Glutamatergic neuron (in vitro differentiated cells): ENCODE data around the gene GPR78. TPM values are rescaled to one million over a fixed set of nuclear protein-coding genes. Genes with fewer than 3 reads are reported as not detected.

Source experiments
- DNase-seq: peaks from one replicate; pipeline ENCODE4 v3.0.0; 2022
- H3K27ac Mint-ChIP-seq: one replicate; pipeline ENCODE4 v1.8.0; 2020; ENCODE audit warnings: mild to moderate bottlenecking, mixed read lengths, inconsistent platforms; ENCODE audit not compliant: unreplicated experiment
- H3K27me3 Mint-ChIP-seq: one replicate; pipeline ENCODE4 v1.8.0; 2020; ENCODE audit warnings: mild to moderate bottlenecking, moderate library complexity, mixed read lengths, inconsistent platforms; ENCODE audit not compliant: unreplicated experiment
- H3K36me3 Mint-ChIP-seq: one replicate; pipeline ENCODE4 v1.8.0; 2020; ENCODE audit warnings: mild to moderate bottlenecking, mixed read lengths, inconsistent platforms; ENCODE audit not compliant: unreplicated experiment
- H3K4me1 Mint-ChIP-seq: one replicate; pipeline ENCODE4 v1.8.0; 2020; ENCODE audit warnings: mild to moderate bottlenecking, low read depth, mixed read lengths, inconsistent platforms; ENCODE audit not compliant: unreplicated experiment
- H3K4me3 Mint-ChIP-seq: one replicate; pipeline ENCODE4 v1.8.0; 2020; ENCODE audit warnings: mild to moderate bottlenecking, mixed read lengths, inconsistent platforms; ENCODE audit not compliant: unreplicated experiment
- H3K9me3 Mint-ChIP-seq: one replicate; pipeline ENCODE4 v1.8.0; 2020; ENCODE audit warnings: mild to moderate bottlenecking, moderate library complexity, mixed read lengths, inconsistent platforms; ENCODE audit not compliant: unreplicated experiment
- CTCF ChIP-seq: fragments of 200-600 bp; sonication (generic); IDR thresholded peaks from one replicate; pipeline ENCODE4 v1.5.0; 2021; ENCODE audit not compliant: partially characterized antibody, unreplicated experiment
- total RNA-seq: library from RNA; stranded (reverse); fragmentation: NEBNext Ultra II Directional; extraction: Animal tissue kit (Norgen Biotek cat#: 25700); gene quantifications from one replicate; pipeline ENCODE4 v1.2.1, GENCODE V29; 2021; ENCODE audit not compliant: unreplicated experiment

The GPR78 gene
- total RNA-seq, 1 donor from 2014 or later: 0.17 TPM

- peaks cover 16% of the 10 kb centered on the region for H3K27me3 Mint-ChIP-seq
Measured at GRCh38 chr4:8582436-8582835, 2.2 kb downstream of the GPR78 start.

GRCh38 chr4:8582941-8583654 lies 2.9 kb downstream of the GPR78 start:
- TF ChIP-seq CTCF: no peak
- no peaks in the 10 kb centered on the region for H3K36me3 Mint-ChIP-seq
- H3K4me3 Mint-ChIP-seq: no peak overlapping the region
- H3K27me3 Mint-ChIP-seq: peaks cover 16% of the 10 kb centered on the region
- H3K9me3 Mint-ChIP-seq: peaks cover 4% of the 10 kb centered on the region
- H3K4me1 Mint-ChIP-seq: peaks cover 14% of the 10 kb centered on the region
- H3K27ac Mint-ChIP-seq: no peak overlapping the region
- no peak for DNase-seq

More at GRCh38 chr4:8582436-8582835, 2.2 kb downstream of the GPR78 start:
- DNase-seq: no peak
- Mint-ChIP-seq H3K36me3 (no peaks in the 10 kb centered on the region), H3K9me3 (peaks cover 9% of the 10 kb centered on the region), H3K27ac (no peak overlapping the region), H3K4me3 (peak overlapping the region; percentile 30), H3K4me1 (peaks cover 14% of the 10 kb centered on the region)
- no peak for TF ChIP-seq CTCF

- no peak for TF ChIP-seq CTCF
- no peaks in the 10 kb centered on the region for H3K36me3 Mint-ChIP-seq
- no peak for DNase-seq
- H3K27ac Mint-ChIP-seq: no peak overlapping the region
- H3K4me1 Mint-ChIP-seq: peaks cover 14% of the 10 kb centered on the region
- peaks cover 4% of the 10 kb centered on the region for H3K9me3 Mint-ChIP-seq
- peaks cover 16% of the 10 kb centered on the region for H3K27me3 Mint-ChIP-seq
- no peak overlapping the region for H3K4me3 Mint-ChIP-seq
Measured at GRCh38 chr4:8583655-8584025, 3.4 kb downstream of the GPR78 start.

- peaks cover 12% of the 10 kb centered on the region for H3K27me3 Mint-ChIP-seq
Measured at GRCh38 chr4:8585186-8585585, 5.0 kb downstream of the GPR78 start.

More at GRCh38 chr4:8585186-8585585, 5.0 kb downstream of the GPR78 start:
- peaks cover 12% of the 10 kb centered on the region for H3K4me1 Mint-ChIP-seq
- no peak for DNase-seq
- no peak overlapping the region for H3K27ac Mint-ChIP-seq
- no peak for TF ChIP-seq CTCF
- no peaks in the 10 kb centered on the region for H3K9me3 Mint-ChIP-seq
- no peak overlapping the region for H3K4me3 Mint-ChIP-seq
- no peaks in the 10 kb centered on the region for H3K36me3 Mint-ChIP-seq
